Hematopoietic multipotent progenitor cell treated with erythropoietin and hydrocortisone succinate and interleukin-3 and kit ligand, for 8 days (in vitro differentiated cells): ENCODE results near the gene PPFIA4.

Experiments
- DNase-seq: peaks from one replicate; pipeline ENCODE4 v3.0.0-alpha.2; 2015

Gene PPFIA4

GRCh38 chr1:203041351-203041932, 15.2 kb downstream of the PPFIA4 start:
- DNase-seq = no peak

DNA sequence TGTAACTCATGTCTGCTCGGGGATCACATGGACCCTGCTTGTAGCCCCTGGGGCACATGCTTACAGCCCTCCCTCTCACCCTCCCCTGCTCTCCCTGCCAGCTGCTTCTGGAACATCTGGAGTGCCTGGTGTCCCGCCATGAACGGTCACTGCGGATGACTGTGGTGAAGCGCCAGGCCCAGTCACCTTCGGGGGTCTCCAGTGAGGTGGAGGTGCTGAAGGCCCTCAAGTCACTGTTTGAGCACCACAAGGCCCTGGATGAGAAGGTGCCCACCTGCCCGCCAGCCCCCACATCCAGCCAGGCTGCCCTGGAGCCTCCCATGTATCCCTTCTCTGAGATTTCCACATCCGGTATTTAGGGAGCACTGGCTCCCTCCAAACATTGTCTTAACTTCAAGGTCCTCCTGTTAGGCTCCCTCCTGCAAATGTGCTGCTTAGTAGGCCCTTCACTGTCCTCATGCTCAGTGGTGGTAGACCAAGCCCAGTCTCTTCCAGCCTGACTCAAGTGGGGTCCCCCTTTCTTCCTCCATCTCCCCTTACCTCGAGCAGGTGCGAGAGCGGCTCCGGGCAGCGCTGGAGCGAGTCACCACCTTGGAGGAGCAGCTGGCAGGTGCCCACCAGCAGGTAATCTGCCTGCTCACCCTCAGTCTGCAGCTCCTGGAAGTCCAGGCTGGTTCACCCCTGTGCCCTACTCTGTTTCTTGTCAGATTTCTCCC, 17.7 kb downstream of the PPFIA4 start:
- no peak for DNase-seq

- DNase-seq = no peak
Observed at GRCh38 chr1:203044546-203045250, 18.4 kb downstream of the PPFIA4 start.

DNA sequence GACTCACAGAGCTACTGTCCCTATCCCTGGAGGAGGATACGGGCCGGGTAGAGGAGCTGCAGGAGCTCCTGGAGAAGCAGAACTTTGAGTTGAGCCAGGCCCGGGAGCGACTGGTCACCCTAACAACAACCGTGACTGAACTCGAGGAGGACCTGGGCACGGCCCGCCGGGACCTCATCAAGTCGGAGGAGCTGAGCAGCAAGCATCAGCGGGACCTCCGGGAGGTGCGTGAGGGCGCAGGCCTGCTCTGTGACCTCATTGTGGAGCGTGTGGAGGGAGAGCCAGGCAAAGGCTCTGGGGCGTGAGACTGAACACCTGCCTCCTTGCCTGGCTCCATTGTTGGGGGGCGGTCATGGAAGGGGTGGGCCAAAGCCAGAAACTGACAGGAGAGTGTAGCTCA, 19.0 kb downstream of the PPFIA4 start:
- DNase-seq = no peak

GRCh38 chr1:203045821-203046594, 19.7 kb downstream of the PPFIA4 start:
- DNase-seq = no peak

DNA sequence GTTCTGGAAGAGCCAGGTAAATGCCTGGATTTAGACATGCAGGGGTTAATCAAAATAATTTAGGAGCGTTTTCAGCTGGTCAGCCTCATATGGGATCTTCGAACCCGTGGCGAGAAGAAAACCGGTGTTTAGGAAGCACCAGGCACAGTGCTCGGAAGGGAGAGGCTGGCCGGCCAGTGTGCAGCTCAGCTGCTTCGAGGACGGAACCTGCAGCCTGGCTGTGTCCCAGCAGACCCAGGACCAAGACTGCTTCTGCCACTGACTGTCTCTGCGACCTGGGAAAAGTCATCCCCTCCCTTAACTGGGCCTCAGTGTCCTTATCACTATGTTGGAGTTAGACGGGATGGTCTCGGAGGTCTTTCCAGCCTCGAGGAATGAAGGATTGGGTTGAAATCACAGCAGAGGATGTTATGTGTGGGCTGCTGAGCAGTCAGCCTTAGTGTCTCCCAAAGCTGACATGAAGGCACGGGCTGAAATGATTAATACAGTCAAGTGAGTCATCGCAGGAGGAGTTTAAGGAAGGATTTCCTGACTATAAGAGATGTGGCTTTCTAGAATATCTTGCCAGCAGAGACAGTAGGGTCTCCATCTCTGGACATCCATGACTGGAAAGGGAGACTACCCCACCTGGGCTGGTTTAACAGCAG, 20.8 kb downstream of the PPFIA4 start:
- DNase-seq = no peak

GRCh38 chr1:203048086-203048485, 21.8 kb downstream of the PPFIA4 start:
- DNase-seq = no peak

DNA sequence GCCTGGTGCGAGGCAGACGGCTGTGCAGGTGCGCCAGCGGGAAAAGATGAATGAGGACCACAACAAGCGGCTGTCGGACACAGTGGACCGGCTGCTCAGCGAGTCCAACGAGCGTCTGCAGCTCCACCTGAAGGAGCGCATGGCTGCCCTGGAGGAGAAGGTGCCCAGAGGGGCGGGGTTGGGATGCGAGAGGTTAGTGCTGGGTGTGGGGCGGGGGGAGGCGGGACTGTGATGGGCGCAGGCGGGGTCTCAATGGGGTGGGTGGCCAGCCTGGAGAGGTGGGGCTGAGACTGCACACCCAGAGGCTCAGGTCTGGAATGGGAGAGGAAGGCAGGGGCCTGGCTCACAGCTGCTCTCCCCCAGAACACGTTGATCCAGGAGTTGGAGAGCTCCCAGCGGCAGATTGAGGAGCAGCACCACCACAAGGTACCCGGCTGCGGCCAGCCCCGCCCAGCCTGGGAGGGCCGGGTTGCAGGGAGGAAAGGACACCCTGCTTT, 22.3 kb downstream of the PPFIA4 start:
- DNase-seq = no peak

DNA sequence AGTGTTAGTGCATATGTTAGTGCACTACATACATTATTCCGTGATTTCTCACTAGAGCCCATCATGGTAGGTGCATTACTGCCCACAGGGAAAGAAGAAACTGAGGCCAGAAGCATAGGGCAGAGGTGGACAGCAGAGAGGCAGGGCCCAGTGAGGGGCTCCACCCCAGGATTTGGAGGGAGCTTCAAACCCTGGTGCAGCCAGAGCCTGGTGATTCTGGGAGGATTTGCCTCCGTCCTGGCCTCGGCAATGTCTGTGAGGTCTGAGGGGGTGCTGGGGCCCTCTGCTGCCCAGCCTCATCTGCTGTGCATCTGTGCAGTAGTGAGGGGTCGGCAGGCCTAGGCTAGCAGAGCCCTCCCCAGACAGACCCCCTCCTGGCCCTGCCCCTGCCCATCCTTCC, 22.8 kb downstream of the PPFIA4 start:
- no peak for DNase-seq

GRCh38 chr1:203049576-203050180, 23.4 kb downstream of the PPFIA4 start:
- DNase-seq = no peak

GRCh38 chr1:203050826-203051225, 24.5 kb downstream of the PPFIA4 start:
- DNase-seq = no peak

DNA sequence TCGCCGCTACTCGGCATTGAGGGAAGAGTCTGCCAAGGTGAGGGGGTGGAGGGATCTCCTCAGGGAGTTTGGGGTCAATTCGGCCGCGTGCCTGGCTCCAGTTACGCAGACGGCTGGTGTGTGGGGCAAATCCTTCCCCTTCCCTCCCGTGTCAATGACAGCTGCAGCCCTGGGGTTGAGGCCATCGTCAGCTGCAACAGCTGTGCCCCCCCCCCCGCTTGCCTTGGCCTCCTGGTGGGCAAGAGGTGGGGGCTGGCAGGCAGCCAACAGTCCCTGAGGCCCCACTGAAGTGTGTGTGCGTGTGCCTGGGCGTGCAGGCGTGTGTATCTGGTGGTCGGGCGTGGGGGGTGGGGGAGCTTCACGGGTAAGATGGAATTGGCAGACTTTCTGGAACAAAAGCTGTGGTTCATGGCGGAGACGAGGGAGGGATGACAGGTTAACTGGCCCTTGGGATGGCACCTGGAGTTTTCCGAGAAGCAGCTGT, 25.6 kb downstream of the PPFIA4 start:
- no peak for DNase-seq

GRCh38 chr1:203052601-203053000, 26.3 kb downstream of the PPFIA4 start:
- DNase-seq = no peak

DNA sequence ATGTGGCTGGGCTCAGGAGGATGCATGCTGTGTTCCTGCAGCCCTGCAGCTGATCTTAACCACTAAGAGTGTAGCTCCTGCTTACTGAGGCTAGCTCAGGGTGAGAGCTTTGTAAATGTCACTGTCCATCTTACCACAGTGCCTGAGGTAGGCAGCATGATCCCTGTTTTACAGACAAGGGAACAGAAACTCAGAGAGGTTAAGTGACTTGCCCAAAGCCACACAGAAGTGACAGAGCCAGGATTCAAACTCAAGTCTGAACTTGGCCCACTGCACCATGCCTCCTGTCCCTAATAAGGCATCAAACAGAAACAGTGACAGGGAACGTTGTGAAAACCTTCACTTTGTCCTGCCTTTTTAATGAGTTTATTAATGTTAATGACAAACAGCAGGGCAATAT, 27.9 kb downstream of the PPFIA4 start:
- no peak for DNase-seq

GRCh38 chr1:203054642-203055041, 28.4 kb downstream of the PPFIA4 start:
- no peak for DNase-seq

DNA sequence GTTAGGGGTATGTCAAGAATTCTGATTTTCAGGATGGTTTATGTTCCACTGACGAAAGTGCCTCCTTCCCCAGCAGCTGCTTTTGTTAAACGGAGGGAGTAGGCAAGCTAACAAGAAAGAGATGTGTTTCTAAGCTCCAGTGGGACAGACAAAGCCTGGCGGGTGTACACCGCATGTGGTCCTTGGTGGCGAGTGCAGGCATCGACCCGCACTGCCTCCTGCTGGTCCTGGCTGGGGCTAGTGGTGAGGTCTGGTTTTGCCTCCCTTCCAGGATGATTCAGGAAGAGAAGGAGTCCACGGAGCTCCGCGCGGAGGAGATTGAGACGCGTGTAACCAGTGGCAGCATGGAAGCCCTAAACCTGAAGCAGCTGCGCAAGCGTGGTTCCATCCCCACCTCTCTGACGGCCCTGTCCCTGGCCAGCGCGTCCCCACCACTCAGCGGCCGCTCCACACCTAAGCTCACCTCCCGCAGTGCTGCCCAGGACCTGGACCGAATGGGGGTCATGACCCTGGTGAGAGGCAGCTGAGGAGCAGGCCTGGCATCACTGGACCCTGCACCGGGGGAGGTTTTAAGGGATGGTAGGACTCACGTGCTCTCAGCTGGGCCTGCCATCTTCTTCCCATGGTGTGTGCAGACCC, 29.0 kb downstream of the PPFIA4 start:
- DNase-seq = no peak

GRCh38 chr1:203056012-203056411, 29.7 kb downstream of the PPFIA4 start:
- no peak for DNase-seq

GRCh38 chr1:203056516-203056915, 30.2 kb downstream of the PPFIA4 start:
- no peak for DNase-seq

GRCh38 chr1:203057911-203058675, 31.8 kb downstream of the PPFIA4 start:
- no peak for DNase-seq

GRCh38 chr1:203058676-203058935, 32.3 kb downstream of the PPFIA4 start:
- no peak for DNase-seq

DNA sequence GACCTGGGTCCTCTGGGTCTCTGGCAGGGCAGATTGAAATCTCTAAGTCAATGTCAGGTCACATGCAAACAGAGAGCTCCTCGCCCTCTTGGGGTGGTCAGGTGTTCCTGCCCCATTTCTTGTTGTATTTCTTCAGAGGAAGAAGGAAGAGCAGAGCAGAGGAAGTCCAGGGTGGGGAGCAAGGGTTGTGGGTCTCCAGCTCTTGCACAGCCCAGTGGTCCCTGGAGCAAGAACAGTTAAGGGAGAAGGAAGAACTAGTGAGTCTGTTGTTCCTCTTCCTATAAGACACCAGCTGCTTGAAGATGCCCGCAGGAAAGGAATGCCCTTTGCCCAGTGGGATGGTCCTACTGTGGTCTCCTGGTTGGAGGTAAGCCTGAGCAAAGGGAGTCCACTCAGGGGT, 33.2 kb downstream of the PPFIA4 start:
- no peak for DNase-seq
